ENCODE results near the gene NFKBIL1.
A peak's percentile ranks its signal among the peaks of the same experiment; 100 is the strongest.

The NFKBIL1 gene

GRCh38 chr6:31559958-31560696 is 12.7 kb downstream of the NFKBIL1 start:
- DNase-seq (ENCODE audit: low read depth): no peak

DNA sequence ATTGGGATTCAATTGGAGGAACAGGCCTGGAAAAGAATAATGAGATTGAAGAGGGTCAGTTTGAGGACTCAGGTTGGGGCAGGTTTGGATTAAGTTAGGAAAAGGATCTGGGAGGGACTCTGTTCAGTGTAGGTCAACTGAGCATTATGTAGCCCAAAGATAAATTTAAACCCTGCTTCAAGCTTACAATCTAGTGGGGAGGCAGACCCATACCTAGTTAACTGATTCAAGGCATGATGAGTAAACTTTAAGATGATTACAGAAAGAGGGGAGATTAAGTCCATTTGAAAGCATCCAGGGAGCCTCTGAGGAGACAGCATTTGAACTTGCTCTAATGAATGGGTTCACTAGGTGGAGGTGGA is 13.3 kb downstream of the NFKBIL1 start:
- DNase-seq (ENCODE audit: low read depth): no peak

DNA sequence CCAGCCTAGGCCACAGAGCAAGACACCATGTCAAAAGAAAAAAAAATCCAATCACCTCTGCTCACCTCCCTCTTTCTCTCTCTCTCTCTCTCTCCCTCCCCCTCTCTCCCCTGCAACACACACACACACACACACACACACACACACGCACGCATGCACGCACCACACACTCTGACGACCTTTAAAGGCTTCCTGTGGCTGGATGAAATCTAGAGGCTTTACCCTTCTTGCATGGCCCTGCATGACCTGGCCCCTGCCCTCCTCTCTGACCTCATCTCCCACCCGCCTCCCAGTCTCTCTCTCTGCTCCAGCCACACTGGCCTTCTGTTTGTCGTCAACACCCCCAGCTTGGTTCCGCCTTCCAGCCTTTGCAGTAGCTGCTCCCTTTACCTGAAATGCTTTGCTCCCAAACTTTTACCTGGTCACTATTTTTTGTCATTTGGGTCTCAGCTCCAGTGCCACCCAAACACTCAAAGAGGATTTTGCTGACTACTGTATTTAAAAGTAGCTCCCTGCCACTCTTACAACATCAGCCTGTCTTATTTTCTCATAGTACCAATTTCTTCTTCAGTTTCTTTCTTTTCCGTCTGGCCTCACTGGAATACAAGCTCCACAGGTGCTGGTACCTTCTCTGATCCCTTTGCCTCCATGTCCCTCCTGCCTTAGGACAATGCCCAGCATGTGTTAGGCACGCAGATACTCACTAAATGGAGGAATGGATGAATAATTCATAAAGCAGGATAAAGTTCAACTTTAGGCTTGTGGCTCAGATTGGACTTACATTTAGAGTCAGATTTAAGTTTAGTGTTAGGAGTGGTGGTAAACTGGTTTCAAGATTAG is 20.3 kb downstream of the NFKBIL1 start:
- no peak for DNase-seq (ENCODE audit: low read depth)

DNA sequence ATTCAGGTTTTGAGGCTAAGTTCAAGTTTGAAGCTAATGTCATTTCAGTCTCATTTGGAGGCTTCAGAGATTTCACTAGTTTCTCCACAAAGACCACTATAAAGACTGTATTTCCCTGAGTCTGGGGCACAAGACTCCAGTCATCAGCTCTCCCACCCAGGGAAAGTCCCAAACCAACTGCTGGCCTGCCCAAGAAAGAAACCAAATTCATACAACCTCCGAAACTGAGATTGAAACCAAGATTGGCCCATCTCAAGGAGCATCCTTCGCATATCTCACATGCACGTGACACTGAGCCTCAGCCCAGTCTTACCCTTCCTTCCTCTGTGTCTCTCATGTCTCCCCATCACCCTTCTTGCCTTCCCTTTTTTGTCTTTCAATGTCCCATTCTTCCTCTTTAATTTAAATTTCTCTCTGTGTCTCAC is 21.1 kb downstream of the NFKBIL1 start:
- DNase-seq (ENCODE audit: low read depth): no peak

GRCh38 chr6:31569861-31570536 is 22.6 kb downstream of the NFKBIL1 start:
- DNase-seq (ENCODE audit: low read depth): no peak

DNA sequence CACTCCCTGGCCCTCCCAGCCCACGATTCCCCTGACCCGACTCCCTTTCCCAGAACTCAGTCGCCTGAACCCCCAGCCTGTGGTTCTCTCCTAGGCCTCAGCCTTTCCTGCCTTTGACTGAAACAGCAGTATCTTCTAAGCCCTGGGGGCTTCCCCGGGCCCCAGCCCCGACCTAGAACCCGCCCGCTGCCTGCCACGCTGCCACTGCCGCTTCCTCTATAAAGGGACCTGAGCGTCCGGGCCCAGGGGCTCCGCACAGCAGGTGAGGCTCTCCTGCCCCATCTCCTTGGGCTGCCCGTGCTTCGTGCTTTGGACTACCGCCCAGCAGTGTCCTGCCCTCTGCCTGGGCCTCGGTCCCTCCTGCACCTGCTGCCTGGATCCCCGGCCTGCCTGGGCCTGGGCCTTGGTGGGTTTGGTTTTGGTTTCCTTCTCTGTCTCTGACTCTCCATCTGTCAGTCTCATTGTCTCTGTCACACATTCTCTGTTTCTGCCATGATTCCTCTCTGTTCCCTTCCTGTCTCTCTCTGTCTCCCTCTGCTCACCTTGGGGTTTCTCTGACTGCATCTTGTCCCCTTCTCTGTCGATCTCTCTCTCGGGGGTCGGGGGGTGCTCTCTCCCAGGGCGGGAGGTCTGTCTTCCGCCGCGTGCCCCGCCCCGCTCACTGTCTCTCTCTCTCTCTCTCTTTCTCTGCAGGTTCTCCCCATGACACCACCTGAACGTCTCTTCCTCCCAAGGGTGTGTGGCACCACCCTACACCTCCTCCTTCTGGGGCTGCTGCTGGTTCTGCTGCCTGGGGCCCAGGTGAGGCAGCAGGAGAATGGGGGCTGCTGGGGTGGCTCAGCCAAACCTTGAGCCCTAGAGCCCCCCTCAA is 24.9 kb downstream of the NFKBIL1 start, which contains the start of gene LTA:
TSS of gene LTA (plus strand) at position 249 of the 871 bp plus-strand sequence. CDS start at position 703, 454 bp downstream.
- DNase-seq (ENCODE audit: low read depth): no peak

GRCh38 chr6:31573239-31574105 is 26.1 kb downstream of the NFKBIL1 start:
- DNase-seq (ENCODE audit: low read depth): no peak

DNA sequence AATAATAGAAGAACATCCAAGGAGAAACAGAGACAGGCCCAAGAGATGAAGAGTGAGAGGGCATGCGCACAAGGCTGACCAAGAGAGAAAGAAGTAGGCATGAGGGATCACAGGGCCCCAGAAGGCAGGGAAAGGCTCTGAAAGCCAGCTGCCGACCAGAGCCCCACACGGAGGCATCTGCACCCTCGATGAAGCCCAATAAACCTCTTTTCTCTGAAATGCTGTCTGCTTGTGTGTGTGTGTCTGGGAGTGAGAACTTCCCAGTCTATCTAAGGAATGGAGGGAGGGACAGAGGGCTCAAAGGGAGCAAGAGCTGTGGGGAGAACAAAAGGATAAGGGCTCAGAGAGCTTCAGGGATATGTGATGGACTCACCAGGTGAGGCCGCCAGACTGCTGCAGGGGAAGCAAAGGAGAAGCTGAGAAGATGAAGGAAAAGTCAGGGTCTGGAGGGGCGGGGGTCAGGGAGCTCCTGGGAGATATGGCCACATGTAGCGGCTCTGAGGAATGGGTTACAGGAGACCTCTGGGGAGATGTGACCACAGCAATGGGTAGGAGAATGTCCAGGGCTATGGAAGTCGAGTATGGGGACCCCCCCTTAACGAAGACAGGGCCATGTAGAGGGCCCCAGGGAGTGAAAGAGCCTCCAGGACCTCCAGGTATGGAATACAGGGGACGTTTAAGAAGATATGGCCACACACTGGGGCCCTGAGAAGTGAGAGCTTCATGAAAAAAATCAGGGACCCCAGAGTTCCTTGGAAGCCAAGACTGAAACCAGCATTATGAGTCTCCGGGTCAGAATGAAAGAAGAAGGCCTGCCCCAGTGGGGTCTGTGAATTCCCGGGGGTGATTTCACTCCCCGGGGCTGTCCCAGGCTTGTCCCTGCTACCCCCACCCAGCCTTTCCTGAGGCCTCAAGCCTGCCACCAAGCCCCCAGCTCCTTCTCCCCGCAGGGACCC is 27.0 kb downstream of the NFKBIL1 start:
- DNase-seq (ENCODE audit: low read depth): no peak

DNA sequence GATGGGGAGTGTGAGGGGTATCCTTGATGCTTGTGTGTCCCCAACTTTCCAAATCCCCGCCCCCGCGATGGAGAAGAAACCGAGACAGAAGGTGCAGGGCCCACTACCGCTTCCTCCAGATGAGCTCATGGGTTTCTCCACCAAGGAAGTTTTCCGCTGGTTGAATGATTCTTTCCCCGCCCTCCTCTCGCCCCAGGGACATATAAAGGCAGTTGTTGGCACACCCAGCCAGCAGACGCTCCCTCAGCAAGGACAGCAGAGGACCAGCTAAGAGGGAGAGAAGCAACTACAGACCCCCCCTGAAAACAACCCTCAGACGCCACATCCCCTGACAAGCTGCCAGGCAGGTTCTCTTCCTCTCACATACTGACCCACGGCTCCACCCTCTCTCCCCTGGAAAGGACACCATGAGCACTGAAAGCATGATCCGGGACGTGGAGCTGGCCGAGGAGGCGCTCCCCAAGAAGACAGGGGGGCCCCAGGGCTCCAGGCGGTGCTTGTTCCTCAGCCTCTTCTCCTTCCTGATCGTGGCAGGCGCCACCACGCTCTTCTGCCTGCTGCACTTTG is 28.0 kb downstream of the NFKBIL1 start, which contains the start of gene TNF:
TSS of gene TNF (plus strand) at position 231 of the 567 bp plus-strand sequence. CDS start at position 408, 177 bp downstream.
- DNase-seq (ENCODE audit: low read depth): peak; percentile 65

GRCh38 chr6:31575952-31576685 is 28.7 kb downstream of the NFKBIL1 start:
- DNase-seq (ENCODE audit: low read depth): no peak

DNA sequence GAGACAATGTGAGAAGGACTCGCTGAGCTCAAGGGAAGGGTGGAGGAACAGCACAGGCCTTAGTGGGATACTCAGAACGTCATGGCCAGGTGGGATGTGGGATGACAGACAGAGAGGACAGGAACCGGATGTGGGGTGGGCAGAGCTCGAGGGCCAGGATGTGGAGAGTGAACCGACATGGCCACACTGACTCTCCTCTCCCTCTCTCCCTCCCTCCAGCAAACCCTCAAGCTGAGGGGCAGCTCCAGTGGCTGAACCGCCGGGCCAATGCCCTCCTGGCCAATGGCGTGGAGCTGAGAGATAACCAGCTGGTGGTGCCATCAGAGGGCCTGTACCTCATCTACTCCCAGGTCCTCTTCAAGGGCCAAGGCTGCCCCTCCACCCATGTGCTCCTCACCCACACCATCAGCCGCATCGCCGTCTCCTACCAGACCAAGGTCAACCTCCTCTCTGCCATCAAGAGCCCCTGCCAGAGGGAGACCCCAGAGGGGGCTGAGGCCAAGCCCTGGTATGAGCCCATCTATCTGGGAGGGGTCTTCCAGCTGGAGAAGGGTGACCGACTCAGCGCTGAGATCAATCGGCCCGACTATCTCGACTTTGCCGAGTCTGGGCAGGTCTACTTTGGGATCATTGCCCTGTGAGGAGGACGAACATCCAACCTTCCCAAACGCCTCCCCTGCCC is 29.6 kb downstream of the NFKBIL1 start:
- no peak for DNase-seq (ENCODE audit: low read depth)

DNA sequence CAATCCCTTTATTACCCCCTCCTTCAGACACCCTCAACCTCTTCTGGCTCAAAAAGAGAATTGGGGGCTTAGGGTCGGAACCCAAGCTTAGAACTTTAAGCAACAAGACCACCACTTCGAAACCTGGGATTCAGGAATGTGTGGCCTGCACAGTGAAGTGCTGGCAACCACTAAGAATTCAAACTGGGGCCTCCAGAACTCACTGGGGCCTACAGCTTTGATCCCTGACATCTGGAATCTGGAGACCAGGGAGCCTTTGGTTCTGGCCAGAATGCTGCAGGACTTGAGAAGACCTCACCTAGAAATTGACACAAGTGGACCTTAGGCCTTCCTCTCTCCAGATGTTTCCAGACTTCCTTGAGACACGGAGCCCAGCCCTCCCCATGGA is 30.2 kb downstream of the NFKBIL1 start:
- DNase-seq (ENCODE audit: low read depth): no peak

DNA sequence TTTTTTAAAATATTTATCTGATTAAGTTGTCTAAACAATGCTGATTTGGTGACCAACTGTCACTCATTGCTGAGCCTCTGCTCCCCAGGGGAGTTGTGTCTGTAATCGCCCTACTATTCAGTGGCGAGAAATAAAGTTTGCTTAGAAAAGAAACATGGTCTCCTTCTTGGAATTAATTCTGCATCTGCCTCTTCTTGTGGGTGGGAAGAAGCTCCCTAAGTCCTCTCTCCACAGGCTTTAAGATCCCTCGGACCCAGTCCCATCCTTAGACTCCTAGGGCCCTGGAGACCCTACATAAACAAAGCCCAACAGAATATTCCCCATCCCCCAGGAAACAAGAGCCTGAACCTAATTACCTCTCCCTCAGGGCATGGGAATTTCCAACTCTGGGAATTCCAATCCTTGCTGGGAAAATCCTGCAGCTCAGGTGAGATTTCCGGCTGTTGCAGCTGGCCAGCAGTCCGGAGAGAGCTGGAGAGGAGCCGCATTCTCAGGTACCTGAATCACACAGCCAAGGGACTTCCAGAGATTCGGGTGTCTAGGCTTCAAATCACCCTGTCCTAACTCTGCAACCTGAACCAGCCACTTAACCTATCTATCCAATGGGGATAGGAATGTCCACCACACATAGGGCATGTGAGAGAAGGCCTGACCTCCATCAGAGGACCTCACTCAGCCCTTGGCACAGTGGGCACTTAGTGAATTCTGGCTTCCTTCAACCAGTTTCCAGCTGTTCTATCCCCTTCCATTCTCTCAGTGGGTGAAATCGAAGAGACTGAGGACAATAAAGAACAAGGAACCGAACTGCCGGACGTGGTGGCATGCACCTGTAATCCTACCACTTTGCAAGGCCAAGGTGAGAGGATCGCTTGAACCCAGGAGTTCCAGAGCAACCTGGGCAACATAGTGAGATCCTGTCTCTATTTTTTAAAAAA is 31.0 kb downstream of the NFKBIL1 start:
- DNase-seq (ENCODE audit: low read depth): no peak

DNA sequence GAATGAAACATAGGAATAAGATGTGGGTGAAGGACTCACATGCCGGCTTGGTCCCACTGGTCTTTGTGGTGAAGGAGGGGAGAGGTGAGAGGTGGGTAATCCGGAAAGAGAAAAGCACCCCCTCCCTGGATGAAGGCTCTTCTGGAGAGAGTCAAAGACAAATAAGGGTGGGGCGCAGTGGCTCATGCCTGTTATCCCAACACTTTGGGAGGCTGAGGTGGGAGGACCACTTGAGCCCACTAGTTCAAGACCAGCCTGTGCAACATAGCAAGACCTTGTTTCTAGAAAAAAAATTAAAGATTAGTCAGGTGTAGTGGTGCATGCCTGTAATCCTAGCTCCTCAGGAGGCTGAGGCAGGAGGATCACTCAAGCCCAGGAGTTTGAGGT is 31.7 kb downstream of the NFKBIL1 start:
- no peak for DNase-seq (ENCODE audit: low read depth)

DNA sequence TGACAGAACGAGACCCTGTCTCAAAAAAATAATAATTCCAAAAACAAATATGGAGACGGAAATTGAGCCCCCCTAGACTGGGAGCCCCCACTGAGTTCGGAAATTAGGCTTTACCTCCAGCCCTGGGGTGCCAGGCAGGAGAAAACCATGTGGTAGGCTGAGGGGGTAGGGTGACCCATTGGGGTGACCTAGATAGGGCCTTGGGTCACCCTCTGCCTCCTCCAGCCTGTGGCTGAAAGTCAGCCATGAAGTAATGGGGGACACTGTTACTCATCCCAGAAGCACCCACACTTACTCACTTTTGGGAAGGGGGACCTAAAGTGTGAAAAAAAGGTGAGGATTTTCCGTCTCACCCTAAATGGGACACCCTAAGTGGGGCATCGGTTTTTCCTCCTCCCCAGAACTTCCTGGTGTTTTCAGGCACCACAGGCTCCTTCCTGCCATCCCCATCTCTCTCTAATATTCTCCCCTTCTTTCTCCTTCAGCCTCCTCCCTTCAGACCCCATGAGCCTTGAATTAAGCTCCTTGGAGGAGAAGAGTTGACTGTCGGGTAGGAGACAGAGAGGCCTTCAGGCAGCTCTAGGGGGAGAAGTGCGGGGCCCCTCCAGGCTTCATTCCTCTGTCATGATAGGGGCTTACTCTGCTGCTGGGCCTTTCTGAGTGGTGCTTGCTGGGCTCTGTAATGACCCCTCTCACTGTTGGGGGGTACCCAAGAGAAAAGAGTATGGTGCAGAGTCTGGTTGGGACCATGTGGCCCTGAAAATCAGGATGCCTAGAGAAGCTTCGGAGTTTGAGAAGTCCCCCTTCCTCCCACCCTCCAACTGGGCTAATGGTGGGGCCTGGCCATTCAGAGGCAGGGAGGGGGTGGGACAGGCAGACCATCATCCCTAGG is 32.4 kb downstream of the NFKBIL1 start:
- DNase-seq (ENCODE audit: low read depth): no peak

GRCh38 chr6:31580438-31580740 is 33.0 kb downstream of the NFKBIL1 start:
- no peak for DNase-seq (ENCODE audit: low read depth)
